Measurements from ENCODE around the gene STK10. TPM values are rescaled to one million over a fixed set of nuclear protein-coding genes. Genes with fewer than 3 reads are reported as not detected.

Gene STK10
- total RNA-seq, 4 donors from 2014 or later, result 32.6 to 61.6 (median 43.1) TPM

DNA sequence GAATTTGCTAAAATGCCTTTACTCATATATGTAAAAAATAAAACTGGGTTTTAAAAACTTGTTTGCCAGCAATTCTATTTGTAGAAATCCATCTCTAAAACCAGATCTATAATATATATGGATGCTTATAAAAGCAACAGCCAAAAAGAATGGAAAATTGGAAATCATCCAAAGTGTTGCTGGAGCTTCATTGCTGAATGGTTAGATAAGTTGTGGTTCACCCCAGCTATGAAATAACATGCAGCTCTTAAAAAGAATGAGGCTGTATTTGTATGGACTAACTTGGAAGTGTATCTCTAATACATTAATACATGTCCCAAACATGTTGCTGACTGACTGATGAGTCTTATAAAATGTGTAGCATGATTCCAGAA lies 76.2 kb downstream of the STK10 start:
- TF ChIP-seq, protein P1, sequence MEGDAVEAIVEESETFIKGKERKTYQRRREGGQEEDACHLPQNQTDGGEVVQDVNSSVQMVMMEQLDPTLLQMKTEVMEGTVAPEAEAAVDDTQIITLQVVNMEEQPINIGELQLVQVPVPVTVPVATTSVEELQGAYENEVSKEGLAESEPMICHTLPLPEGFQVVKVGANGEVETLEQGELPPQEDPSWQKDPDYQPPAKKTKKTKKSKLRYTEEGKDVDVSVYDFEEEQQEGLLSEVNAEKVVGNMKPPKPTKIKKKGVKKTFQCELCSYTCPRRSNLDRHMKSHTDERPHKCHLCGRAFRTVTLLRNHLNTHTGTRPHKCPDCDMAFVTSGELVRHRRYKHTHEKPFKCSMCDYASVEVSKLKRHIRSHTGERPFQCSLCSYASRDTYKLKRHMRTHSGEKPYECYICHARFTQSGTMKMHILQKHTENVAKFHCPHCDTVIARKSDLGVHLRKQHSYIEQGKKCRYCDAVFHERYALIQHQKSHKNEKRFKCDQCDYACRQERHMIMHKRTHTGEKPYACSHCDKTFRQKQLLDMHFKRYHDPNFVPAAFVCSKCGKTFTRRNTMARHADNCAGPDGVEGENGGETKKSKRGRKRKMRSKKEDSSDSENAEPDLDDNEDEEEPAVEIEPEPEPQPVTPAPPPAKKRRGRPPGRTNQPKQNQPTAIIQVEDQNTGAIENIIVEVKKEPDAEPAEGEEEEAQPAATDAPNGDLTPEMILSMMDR (IDR thresholded peaks at IDR 0.05; ENCODE audit: low read depth), result no peak

DNA sequence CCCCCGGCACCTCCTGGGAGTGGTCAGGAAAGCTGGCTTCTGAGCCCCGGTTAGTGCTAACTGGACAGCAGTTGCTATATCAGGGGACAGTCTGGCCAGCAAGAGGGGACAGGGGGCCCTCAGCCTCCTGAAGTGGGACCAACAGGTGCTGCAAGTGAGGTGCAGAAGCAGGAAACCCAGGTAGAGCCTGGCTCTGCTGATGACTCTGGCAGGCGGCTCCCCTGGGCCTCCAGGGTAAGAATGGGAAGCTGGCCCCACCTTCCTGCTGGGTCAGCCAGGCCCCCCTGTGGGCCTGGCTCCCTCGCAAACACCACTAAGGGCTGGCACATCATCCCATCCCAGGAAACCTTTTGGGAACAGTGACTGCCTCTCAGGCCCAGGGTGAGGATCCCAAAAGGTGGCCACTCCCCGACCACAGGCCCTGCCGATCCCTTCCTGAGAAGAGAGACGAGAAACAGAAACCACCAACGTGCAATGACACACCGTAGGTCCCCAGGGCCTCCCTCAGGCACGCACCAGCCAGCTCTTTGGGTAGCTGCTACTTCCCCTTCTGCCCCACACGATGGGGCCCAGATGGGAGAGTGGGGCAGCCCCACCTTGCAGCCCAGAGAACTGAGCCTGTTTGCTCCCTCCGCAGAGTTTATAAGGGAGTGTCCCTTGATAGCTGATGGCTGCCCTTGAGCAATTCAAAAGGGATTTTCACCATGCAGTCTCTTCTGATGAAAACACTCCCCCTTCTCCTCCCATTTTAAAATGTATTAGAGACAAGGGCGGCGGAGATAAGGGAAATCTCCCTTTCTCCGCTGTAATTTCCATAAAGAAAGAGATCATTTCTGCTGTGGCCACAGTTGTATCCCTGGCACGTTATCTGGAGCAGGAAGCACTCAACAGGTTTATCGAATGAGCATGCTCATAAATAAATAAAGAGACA lies 76.8 kb downstream of the STK10 start:
- TF ChIP-seq, protein P1 (IDR thresholded peaks at IDR 0.05; ENCODE audit: low read depth), result no peak

- TF ChIP-seq, protein P1 (IDR thresholded peaks at IDR 0.05; ENCODE audit: low read depth), result no peak
Measured at GRCh38 chr5:172110260-172110815, 77.7 kb downstream of the STK10 start.

GRCh38 chr5:172109749-172110148 lies 78.3 kb downstream of the STK10 start:
- TF ChIP-seq, protein P1 (IDR thresholded peaks at IDR 0.05; ENCODE audit: low read depth), result no peak

DNA sequence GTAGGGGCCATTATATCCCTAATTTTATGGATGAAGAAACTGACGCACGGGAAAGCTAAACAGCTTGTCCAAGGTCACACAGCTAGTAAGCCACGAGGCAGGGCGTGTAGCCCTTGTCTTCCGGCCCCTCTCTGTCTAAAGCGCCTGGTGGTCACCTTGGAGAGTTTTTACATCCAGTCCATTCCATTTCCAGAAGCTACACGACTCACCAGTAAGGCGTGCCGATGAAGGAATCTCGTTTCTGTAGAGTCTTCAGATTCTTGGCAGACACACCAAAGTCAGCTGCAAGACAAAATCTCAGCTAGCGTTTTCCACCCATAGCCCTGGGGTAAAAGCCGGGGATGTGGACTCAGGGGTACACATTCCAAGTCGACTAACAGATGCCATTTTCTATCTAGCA lies 80.5 kb downstream of the STK10 start:
- TF ChIP-seq, protein P1 (IDR thresholded peaks at IDR 0.05; ENCODE audit: low read depth), result no peak

GRCh38 chr5:172106511-172107356 lies 81.3 kb downstream of the STK10 start:
- TF ChIP-seq, protein P1 (IDR thresholded peaks at IDR 0.05; ENCODE audit: low read depth), result no peak

DNA sequence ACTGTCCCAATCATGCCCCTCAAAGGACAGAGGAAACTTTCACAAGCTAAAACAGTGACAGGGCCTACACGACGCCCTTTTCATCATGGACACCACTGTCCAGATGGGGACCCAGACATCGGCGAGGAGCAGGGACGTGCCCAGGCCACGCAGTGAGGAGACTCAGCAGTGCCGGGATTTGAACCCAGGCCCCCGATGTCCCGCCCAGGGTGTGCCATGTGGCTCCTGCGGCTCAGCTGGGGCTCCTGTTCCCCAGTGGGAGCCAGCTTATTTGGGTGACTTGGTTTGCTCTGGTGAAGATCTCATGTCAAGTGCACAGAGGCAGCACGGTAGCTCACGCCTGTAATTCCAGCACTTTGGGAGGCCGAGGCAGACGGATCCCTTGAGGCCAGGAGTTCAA lies 82.2 kb downstream of the STK10 start:
- TF ChIP-seq, protein P1 (IDR thresholded peaks at IDR 0.05; ENCODE audit: low read depth), result no peak
